HCT116 (cell line): ENCODE measurements around the gene NEMP2. TPM values are rescaled to one million over a fixed set of nuclear protein-coding genes. Genes with fewer than 3 reads are reported as not detected.

Source experiments
- ATAC-seq: fragments of 200-7000 bp; cut with Tn5 transposase; 2 replicates; pipeline ENCODE4 v1.9.1; 2020; ENCODE audit warnings: mild to moderate bottlenecking, moderate library complexity
- BruUV-seq: library from RNA; stranded (reverse); fragments of 400-500 nt; replicated peaks from 2 replicates; lab custom pipeline; 2021; lab: Mats Ljungman, UMichigan
- CTCF ChIA-PET: fragments of 300-600 bp; sonication (Branson Sonifier 250); formaldehyde crosslinking; loops from one replicate; lab custom pipeline; 2021; ENCODE audit warnings: antibody characterized with exemption; lab: Charles Lee
- POLR2A ChIA-PET: fragments of 300-600, 350-600 bp; sonication (Branson Sonifier 250); formaldehyde crosslinking; loops from one replicate; lab custom pipeline; 2021; ENCODE audit warnings: antibody characterized with exemption; lab: Charles Lee
- RAD21 ChIA-PET, 2 experiments: fragments of 300-600 bp; sonication (Branson Sonifier 250); formaldehyde crosslinking; loops; one replicate each; lab custom pipeline; 2023; ENCODE audit warnings: low total read pairs in 2 of 2; ENCODE audit not compliant: uncharacterized antibody in 2 of 2, unreplicated experiment in 2 of 2, low non-redundant PET in 1 of 2; lab: Charles Lee
- DNase-seq: peaks from one replicate; pipeline ENCODE4 v3.0.0-alpha.2; 2010; ENCODE audit warnings: low read depth, low spot score
- H2AFZ ChIP-seq: fragments of 200-600 bp; shearing (Covaris generic), sonication (generic); 2 replicates; pipeline ENCODE4 v1.6.1; 2017; ENCODE audit warnings: low read depth, mixed run types, mixed read lengths, antibody characterized with exemption, low read length; ENCODE audit not compliant: poor library complexity, severe bottlenecking
- H3K27ac ChIP-seq: 2 replicates; pipeline ENCODE4 v1.5.1; 2012; ENCODE audit warnings: low read depth, low read length
- H3K27me3 ChIP-seq: fragments of 200-600 bp; sonication (generic); 2 replicates; pipeline ENCODE4 v1.6.1; 2016; ENCODE audit warnings: mixed run types, low read length, mixed read lengths; ENCODE audit not compliant: insufficient read depth
- H3K36me3 ChIP-seq, 2 experiments: fragments of 200-500 bp in 1 of 2; fragments of 200-600 bp in 1 of 2; sonication (Bioruptor generic) in 1 of 2; sonication (generic) in 1 of 2; 2 replicates each; pipeline versions ENCODE4 v1.5.1 to v1.6.1; 2014 to 2016; ENCODE audit warnings: low read length in 2 of 2, inconsistent platforms in 1 of 2, mixed read lengths in 1 of 2, mixed run types in 1 of 2; ENCODE audit not compliant: insufficient read depth in 2 of 2, control insufficient read depth in 1 of 2
- H3K4me1 ChIP-seq, 2 experiments: fragments of 200-600 bp in 1 of 2; sonication (generic) in 1 of 2; 2 replicates each; pipeline versions ENCODE4 v1.5.1 to v1.6.1; 2012 to 2017; ENCODE audit warnings: low read length in 2 of 2, inconsistent platforms in 1 of 2, mild to moderate bottlenecking in 1 of 2, mixed read lengths in 1 of 2, mixed run types in 1 of 2, moderate library complexity in 1 of 2; ENCODE audit not compliant: insufficient read depth in 2 of 2, control insufficient read depth in 1 of 2
- H3K4me2 ChIP-seq: fragments of 200-600 bp; sonication (generic); 2 replicates; pipeline ENCODE4 v1.6.1; 2017; ENCODE audit warnings: mixed run types, low read length, mixed read lengths
- H3K4me3 ChIP-seq, 2 experiments: fragments of 200-600 bp in 1 of 2; sonication (generic) in 1 of 2; replicated peaks in 1 of 2; 2 replicates each; pipeline ENCODE4 v1.5.1; 2011 to 2016; ENCODE audit warnings: low read length in 2 of 2, control low read depth in 1 of 2, low read depth in 1 of 2, mild to moderate bottlenecking in 1 of 2, mixed read lengths in 1 of 2, mixed run types in 1 of 2
- H3K79me2 ChIP-seq: fragments of 200-600 bp; sonication (generic); 2 replicates; pipeline ENCODE4 v1.6.1; 2017; ENCODE audit warnings: mild to moderate bottlenecking, mixed run types, low read length, moderate library complexity, mixed read lengths; ENCODE audit not compliant: insufficient read depth
- H3K9ac ChIP-seq: fragments of 200-600 bp; sonication (generic); 2 replicates; pipeline ENCODE4 v1.6.1; 2016; ENCODE audit warnings: low read length, mixed read lengths
- H3K9me2 ChIP-seq: fragments of 200-600 bp; sonication (generic), shearing (Covaris generic); 2 replicates; pipeline ENCODE4 v1.6.1; 2017; ENCODE audit warnings: mixed run types, mild to moderate bottlenecking, moderate library complexity; ENCODE audit not compliant: insufficient read depth
- H3K9me3 ChIP-seq, 2 experiments: fragments of 200-500 bp in 1 of 2; fragments of 200-600 bp in 1 of 2; sonication (Bioruptor generic) in 1 of 2; sonication (generic) in 1 of 2; 2 replicates each; pipeline ENCODE4 v1.6.1; 2014 to 2017; ENCODE audit warnings: low read length in 2 of 2, mixed read lengths in 2 of 2, inconsistent platforms in 1 of 2, low read depth in 1 of 2, mild to moderate bottlenecking in 1 of 2, mixed run types in 1 of 2, moderate library complexity in 1 of 2; ENCODE audit not compliant: control insufficient read depth in 1 of 2, insufficient read depth in 1 of 2
- H4K20me1 ChIP-seq: fragments of 200-600 bp; sonication (generic), shearing (Covaris generic); 2 replicates; pipeline ENCODE4 v1.6.1; 2017; ENCODE audit warnings: mixed run types, mild to moderate bottlenecking, moderate library complexity; ENCODE audit not compliant: insufficient read depth
- CBX3 ChIP-seq: IDR thresholded peaks from 2 replicates; pipeline ENCODE4 v1.6.1; 2012; ENCODE audit warnings: low read depth
- EGR1 ChIP-seq: IDR thresholded peaks from 2 replicates; pipeline ENCODE4 v1.6.1; 2012; ENCODE audit warnings: low read depth
- ELF1 ChIP-seq: IDR thresholded peaks from 2 replicates; pipeline ENCODE4 v1.6.1; 2012; ENCODE audit warnings: low read depth, borderline replicate concordance
- MAX ChIP-seq: IDR thresholded peaks from 2 replicates; pipeline ENCODE4 v1.6.1; 2012
- POLR2A ChIP-seq: IDR thresholded peaks from 2 replicates; pipeline ENCODE4 v1.7.0; 2011; ENCODE audit warnings: borderline replicate concordance; ENCODE audit not compliant: insufficient read depth, insufficient read length; ENCODE audit errors: extremely low read depth
- POLR2AphosphoS5 ChIP-seq: IDR thresholded peaks from 2 replicates; pipeline ENCODE4 v1.6.1; 2011; ENCODE audit warnings: mild to moderate bottlenecking, low read depth, low read length, moderate library complexity
- SIN3A ChIP-seq: IDR thresholded peaks from 2 replicates; pipeline ENCODE4 v1.6.1; 2012; ENCODE audit warnings: low read depth
- SP1 ChIP-seq: IDR thresholded peaks from 2 replicates; pipeline ENCODE4 v1.6.1; 2012; ENCODE audit warnings: low read depth
- ZBTB33 ChIP-seq: IDR thresholded peaks from 2 replicates; pipeline ENCODE4 v1.6.1; 2011; ENCODE audit warnings: mild to moderate bottlenecking, low read length, moderate library complexity; ENCODE audit not compliant: insufficient replicate concordance; ENCODE audit errors: extremely low read depth
- intact Hi-C: fragments of 100-400 bp; cut with micrococcal nuclease; formaldehyde crosslinking; loops from 2 replicates; pipeline ENCODE4 v1.10.0; 2022
- total RNA-seq: library from RNA; stranded (reverse); gene quantifications from one replicate; pipeline ENCODE4 v1.2.1, GENCODE V29; 2021; ENCODE audit not compliant: unreplicated experiment

The NEMP2 gene
- total RNA-seq, 1 experiment from 2014 or later, result 8.6 TPM

GRCh38 chr2:190563109-190563508 lies 28.6 kb upstream of the NEMP2 start:
- POLR2A ChIA-PET, result interaction anchor here (0.6 kb wide), 2 partner anchors 10 to 85 kb away, joined by 3 read pairs; no protein-coding TSS in a partner anchor

GRCh38 chr2:190562121-190562520 lies 27.6 kb upstream of the NEMP2 start:
- BruUV-seq, result no TSS peak
- DNase-seq (no peak), ATAC-seq (no peak)
- RAD21 ChIA-PET, result no interaction called here
- H3K4me2 ChIP-seq, result no peak overlapping the region
- no peaks in the 10 kb centered on the region for H3K36me3 ChIP-seq
- POLR2A ChIA-PET, result no interaction called here
- TF ChIP-seq ZBTB33 (no peak), POLR2AphosphoS5 (no peak), ELF1 (no peak), SP1 (no peak), MAX (no peak), SIN3A (no peak)
- no peaks in the 10 kb centered on the region for H3K27me3 ChIP-seq
- no peaks in the 10 kb centered on the region for H4K20me1 ChIP-seq
- no peaks in the 10 kb centered on the region for H3K9me2 ChIP-seq
- no peak overlapping the region for H3K27ac ChIP-seq
- no peak overlapping the region for H3K4me3 ChIP-seq
- H3K9me3 ChIP-seq, result peaks cover 0 to 1% of the 10 kb centered on the region in 2 experiments; a peak in 2 of 4 replicates
- CTCF ChIA-PET, result no interaction called here
- H3K4me1 ChIP-seq, result peaks cover 4 to 11% of the 10 kb centered on the region in 2 experiments; a peak in 2 of 4 replicates
- H2AFZ ChIP-seq, result no peak overlapping the region
- H3K9ac ChIP-seq, result no peak overlapping the region
- intact Hi-C loops, result no loop called here
- no peaks in the 10 kb centered on the region for H3K79me2 ChIP-seq

More at GRCh38 chr2:190563109-190563508, 28.6 kb upstream of the NEMP2 start:
- no peak for TF ChIP-seq POLR2A
- TF ChIP-seq ELF1, result no peak
- peak; percentile 62 for TF ChIP-seq EGR1
- TF ChIP-seq CBX3, result no peak
- DNase-seq (no peak), ATAC-seq (no peak)
- intact Hi-C loops, result no loop called here
- H3K9me2 ChIP-seq, result no peaks in the 10 kb centered on the region
- H2AFZ ChIP-seq, result no peak overlapping the region
- H3K27me3 ChIP-seq, result no peaks in the 10 kb centered on the region
- H3K4me2 ChIP-seq, result peak overlapping the region; percentile 15; the same call in 1 of the 2 replicates
- H3K4me1 ChIP-seq, result peaks cover 4 to 11% of the 10 kb centered on the region in 2 experiments; a peak in 2 of 4 replicates
- H3K27ac ChIP-seq, result no peak overlapping the region
- H3K4me3 ChIP-seq, result no peak overlapping the region
- BruUV-seq, result no TSS peak
- H3K9me3 ChIP-seq, result peaks cover 4 to 5% of the 10 kb centered on the region in 2 experiments; a peak in 2 of 4 replicates
- H4K20me1 ChIP-seq, result no peaks in the 10 kb centered on the region
- no peaks in the 10 kb centered on the region for H3K79me2 ChIP-seq
- no peaks in the 10 kb centered on the region for H3K36me3 ChIP-seq
- RAD21 ChIA-PET, result no interaction called here
- no peak overlapping the region for H3K9ac ChIP-seq
- CTCF ChIA-PET, result no interaction called here
